GM21447 (cell line): ENCODE measurements around the gene SLC25A25.
A peak's percentile ranks its signal among the peaks of the same experiment; 100 is the strongest.
"Not testable (repeated sequence)": the region's sequence is repeated elsewhere in the genome, so short reads cannot be mapped to it uniquely, and the experiment has no call there.

Experiments used
- ATAC-seq: cut with Tn5 transposase; IDR thresholded peaks from one replicate; pipeline ENCODE4 v1.9.1; 2021; ENCODE audit not compliant: unreplicated experiment

The SLC25A25 gene

GRCh38 chr9:128051932-128052709 lies 15.9 kb upstream of the SLC25A25 start:
- ATAC-seq, result no peak

- no peak for ATAC-seq
These were observed 14.5 kb upstream of the SLC25A25 start for GRCh38 chr9:128053560-128053959.

GRCh38 chr9:128054087-128054486 lies 13.9 kb upstream of the SLC25A25 start:
- ATAC-seq, result no peak

- ATAC-seq, result no peak
These were observed 12.5 kb upstream of the SLC25A25 start for GRCh38 chr9:128055344-128056040.

- no peak for ATAC-seq
These were observed 11.9 kb upstream of the SLC25A25 start for GRCh38 chr9:128056086-128056485.

- no peak for ATAC-seq
These were observed 10.9 kb upstream of the SLC25A25 start for GRCh38 chr9:128056887-128057723.

- ATAC-seq, result no peak
These were observed 10.2 kb upstream of the SLC25A25 start for GRCh38 chr9:128057724-128058409.

GRCh38 chr9:128059365-128059983 lies 8.6 kb upstream of the SLC25A25 start:
- no peak for ATAC-seq

- no peak for ATAC-seq
These were observed 6.6 kb upstream of the SLC25A25 start for GRCh38 chr9:128061275-128061960.

GRCh38 chr9:128062279-128062678 lies 5.8 kb upstream of the SLC25A25 start:
- no peak for ATAC-seq

GRCh38 chr9:128062846-128063831 lies 4.9 kb upstream of the SLC25A25 start:
- ATAC-seq, result no peak

GRCh38 chr9:128065907-128066712 lies 1.9 kb upstream of the SLC25A25 start:
- ATAC-seq, result no peak

- ATAC-seq, result peak; percentile 64
These were observed 1.1 kb upstream of the SLC25A25 start, which contains the start of gene NAIF1 for GRCh38 chr9:128066713-128067644. Gene NAIF1 (minus strand): TSS chr9:128067320. CDS start chr9:128067101, 219 bp downstream.

GRCh38 chr9:128068386-128069205 lies 564 bp downstream of the SLC25A25 start:
- ATAC-seq, result no peak

- no peak for ATAC-seq
These were observed 2.8 kb downstream of the SLC25A25 start for GRCh38 chr9:128070874-128071273.

- not testable (repeated sequence) for ATAC-seq
These were observed 3.4 kb downstream of the SLC25A25 start for GRCh38 chr9:128071475-128071874.
